Measurements from ENCODE around the gene SYDE2. TPM values are rescaled to one million over a fixed set of nuclear protein-coding genes. Genes with fewer than 3 reads are reported as not detected.
"Not testable (repeated sequence)": the region's sequence is repeated elsewhere in the genome, so short reads cannot be mapped to it uniquely, and the experiment has no call there.

SYDE2 gene
- total RNA-seq, 1 donor from 2014 or later: 9.3 TPM

- no peak for DNase-seq (ENCODE audit: low spot score)
Observed at GRCh38 chr1:85174503-85174902, 26.3 kb downstream of the SYDE2 start.

- no peak for DNase-seq (ENCODE audit: low spot score)
Observed at GRCh38 chr1:85172684-85173337, 28.0 kb downstream of the SYDE2 start.

- no peak for DNase-seq (ENCODE audit: low spot score)
Observed at GRCh38 chr1:85171721-85172120, 29.1 kb downstream of the SYDE2 start.

GRCh38 chr1:85168884-85169283 is 31.9 kb downstream of the SYDE2 start:
- no peak for DNase-seq (ENCODE audit: low spot score)

- DNase-seq (ENCODE audit: low spot score): no peak
Observed at GRCh38 chr1:85166351-85166750, 34.5 kb downstream of the SYDE2 start.

- DNase-seq (ENCODE audit: low spot score): no peak
Observed at GRCh38 chr1:85158910-85159309, 41.9 kb downstream of the SYDE2 start.

GRCh38 chr1:85157436-85157835 is 43.4 kb downstream of the SYDE2 start:
- DNase-seq (ENCODE audit: low spot score): no peak

- DNase-seq (ENCODE audit: low spot score): no peak
Observed at GRCh38 chr1:85153149-85153891, 47.5 kb downstream of the SYDE2 start.

- no peak for DNase-seq (ENCODE audit: low spot score)
Observed at GRCh38 chr1:85151446-85151845, 49.4 kb downstream of the SYDE2 start.

- no peak for DNase-seq (ENCODE audit: low spot score)
Observed at GRCh38 chr1:85149805-85150204, 51.0 kb downstream of the SYDE2 start.

GRCh38 chr1:85148524-85149250 is 52.1 kb downstream of the SYDE2 start:
- no peak for DNase-seq (ENCODE audit: low spot score)

GRCh38 chr1:85146972-85147359 is 53.9 kb downstream of the SYDE2 start:
- DNase-seq (ENCODE audit: low spot score): no peak

- DNase-seq (ENCODE audit: low spot score): not testable (repeated sequence)
Observed at GRCh38 chr1:85146298-85146971, 54.4 kb downstream of the SYDE2 start.

GRCh38 chr1:85144351-85144750 is 56.5 kb downstream of the SYDE2 start:
- DNase-seq (ENCODE audit: low spot score): no peak

- no peak for DNase-seq (ENCODE audit: low spot score)
Observed at GRCh38 chr1:85142753-85143152, 58.1 kb downstream of the SYDE2 start.

GRCh38 chr1:85138439-85138838 is 62.4 kb downstream of the SYDE2 start:
- DNase-seq (ENCODE audit: low spot score): not testable (repeated sequence)

- DNase-seq (ENCODE audit: low spot score): no peak
Observed at GRCh38 chr1:85137660-85138059, 63.2 kb downstream of the SYDE2 start.

GRCh38 chr1:85135392-85135798 is 65.4 kb downstream of the SYDE2 start:
- no peak for DNase-seq (ENCODE audit: low spot score)

- no peak for DNase-seq (ENCODE audit: low spot score)
Observed at GRCh38 chr1:85134583-85135391, 66.0 kb downstream of the SYDE2 start.

GRCh38 chr1:85133565-85134159 is 67.2 kb downstream of the SYDE2 start:
- no peak for DNase-seq (ENCODE audit: low spot score)

Data from mesenteric fat pad (tissue), 1 donor.